Lower leg skin (tissue), 3 donors: ENCODE results near the gene INF2.

Experiments
- CTCF ChIP-seq, 3 donors: fragments of 450-650 bp; IDR thresholded peaks; one replicate each; pipeline ENCODE4 v1.5.1; 2016; ENCODE audit warnings: antibody characterized with exemption in 3 of 3, mild to moderate bottlenecking in 3 of 3, moderate library complexity in 2 of 3
- POLR2A ChIP-seq, 2 donors: fragments of 450-650 bp; IDR thresholded peaks; one replicate each; pipeline ENCODE4 v1.6.1; 2016 to 2017; ENCODE audit warnings: antibody characterized with exemption in 2 of 2, mild to moderate bottlenecking in 1 of 2, moderate library complexity in 1 of 2

- TF ChIP-seq CTCF (IDR thresholded peaks at IDR 0.05) (no peak), POLR2A (IDR thresholded peaks at IDR 0.05) (no peak)
Observed at GRCh38 chr14:104706733-104707607, 17.6 kb downstream of the INF2 start.
